Stomach (tissue), 4 donors: ENCODE data around the gene IGF2BP3.

Source experiments
- POLR2A ChIP-seq, 4 donors: fragments of 450-650 bp; IDR thresholded peaks; one replicate each; pipeline ENCODE4 v1.6.1; 2016; ENCODE audit warnings: antibody characterized with exemption in 4 of 4, control low read depth in 2 of 4, mild to moderate bottlenecking in 1 of 4, moderate library complexity in 1 of 4
- POLR2AphosphoS5 ChIP-seq, 3 donors: sonication (generic); formaldehyde crosslinking; IDR thresholded peaks; one replicate each; pipeline ENCODE4 v1.6.1; 2016; ENCODE audit warnings: antibody characterized with exemption in 3 of 3

DNA sequence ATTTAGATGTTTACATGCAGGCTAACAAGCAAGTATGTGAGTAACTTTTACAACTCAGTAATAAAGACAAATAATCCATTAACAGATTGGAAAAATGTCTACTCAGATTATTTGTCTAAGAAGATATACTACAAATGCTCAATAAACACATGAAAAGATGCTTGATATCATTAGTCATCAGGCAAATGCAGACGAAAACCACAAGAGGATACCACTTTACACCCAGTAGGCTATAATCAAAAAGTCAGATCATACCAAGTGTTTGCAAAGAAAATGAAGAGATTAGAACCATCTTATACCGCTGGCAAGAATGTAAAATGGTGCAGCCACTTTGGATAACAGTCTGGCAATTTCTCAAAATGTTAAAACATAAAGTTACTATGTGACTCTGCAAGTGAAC lies 87.1 kb downstream of the IGF2BP3 start:
- TF ChIP-seq POLR2A (IDR thresholded peaks at IDR 0.05): no peak
- no peak for TF ChIP-seq POLR2AphosphoS5 (IDR thresholded peaks at IDR 0.05)
